HEK293 (cell line): Measurements from ENCODE around the gene DNAI7.
A peak's percentile ranks its signal among the peaks of the same experiment; 100 is the strongest.

ENCODE experiments used
- AEBP2 ChIP-seq: fragments of 450-650 bp; formaldehyde crosslinking; IDR thresholded peaks from 2 replicates; pipeline ENCODE4 v1.5.1; 2016; ENCODE audit warnings: missing biosample characterization, missing genetic modification characterization, borderline replicate concordance
- ATF2 ChIP-seq: fragments of 450-650 bp; formaldehyde crosslinking; IDR thresholded peaks from 2 replicates; pipeline ENCODE4 v1.5.1; 2016; ENCODE audit warnings: missing biosample characterization, missing genetic modification characterization, low read depth
- BCL6B ChIP-seq: fragments of 450-650 bp; formaldehyde crosslinking; IDR thresholded peaks from 2 replicates; pipeline ENCODE4 v1.5.1; 2017; ENCODE audit warnings: missing biosample characterization, missing genetic modification characterization
- GLIS2 ChIP-seq: fragments of 450-650 bp; formaldehyde crosslinking; IDR thresholded peaks from 2 replicates; pipeline ENCODE4 v1.5.1; 2016; ENCODE audit warnings: missing biosample characterization, missing genetic modification characterization
- HOXC10 ChIP-seq: sonication (generic); formaldehyde crosslinking; IDR thresholded peaks from 2 replicates; pipeline ENCODE4 v1.8.1; 2023; ENCODE audit warnings: mild to moderate bottlenecking, missing genetic modification reagents
- IKZF3 ChIP-seq: fragments of 450-650 bp; IDR thresholded peaks from 2 replicates; pipeline ENCODE4 v1.5.0; 2018; ENCODE audit warnings: missing biosample characterization, mild to moderate bottlenecking, missing genetic modification characterization, moderate library complexity
- INSM2 ChIP-seq: fragments of 450-650 bp; formaldehyde crosslinking; IDR thresholded peaks from 2 replicates; pipeline ENCODE4 v1.5.1; 2016; ENCODE audit warnings: missing biosample characterization, missing genetic modification characterization
- SALL2 ChIP-seq: fragments of 450-650 bp; formaldehyde crosslinking; IDR thresholded peaks from 2 replicates; pipeline ENCODE4 v1.5.0; 2017; ENCODE audit warnings: missing biosample characterization, mild to moderate bottlenecking, missing genetic modification characterization, borderline replicate concordance
- SP7 ChIP-seq: fragments of 450-650 bp; formaldehyde crosslinking; IDR thresholded peaks from 2 replicates; pipeline ENCODE4 v1.5.1; 2016; ENCODE audit warnings: missing biosample characterization, missing genetic modification characterization
- ZBTB17 ChIP-seq: fragments of 450-650 bp; formaldehyde crosslinking; IDR thresholded peaks from 2 replicates; pipeline ENCODE4 v1.5.1; 2016; ENCODE audit warnings: missing biosample characterization, missing genetic modification characterization
- ZBTB26 ChIP-seq: fragments of 450-650 bp; formaldehyde crosslinking; optimal IDR thresholded peaks from 2 replicates; pipeline ENCODE3; 2016; ENCODE audit warnings: missing biosample characterization, mild to moderate bottlenecking, missing genetic modification characterization
- ZBTB48 ChIP-seq: fragments of 450-650 bp; formaldehyde crosslinking; IDR thresholded peaks from 2 replicates; pipeline ENCODE4 v1.5.1; 2016; ENCODE audit warnings: missing biosample characterization, missing genetic modification characterization
- ZEB2 ChIP-seq: fragments of 450-650 bp; formaldehyde crosslinking; IDR thresholded peaks from 2 replicates; pipeline ENCODE4 v1.5.1; 2016; ENCODE audit warnings: missing biosample characterization, missing genetic modification characterization
- ZNF132 ChIP-seq: fragments of 450-650 bp; formaldehyde crosslinking; IDR thresholded peaks from 2 replicates; pipeline ENCODE4 v1.5.1; 2017; ENCODE audit warnings: missing biosample characterization, missing genetic modification characterization, borderline replicate concordance
- ZNF138 ChIP-seq: fragments of 450-650 bp; formaldehyde crosslinking; IDR thresholded peaks from 2 replicates; pipeline ENCODE4 v1.5.1; 2016; ENCODE audit warnings: missing biosample characterization, missing genetic modification characterization, borderline replicate concordance
- ZNF148 ChIP-seq: fragments of 450-650 bp; formaldehyde crosslinking; IDR thresholded peaks from 2 replicates; pipeline ENCODE4 v1.5.0; 2017; ENCODE audit warnings: missing biosample characterization, missing genetic modification characterization, borderline replicate concordance
- ZNF223 ChIP-seq: fragments of 450-650 bp; formaldehyde crosslinking; IDR thresholded peaks from 2 replicates; pipeline ENCODE4 v1.5.1; 2016; ENCODE audit warnings: missing biosample characterization, missing genetic modification characterization
- ZNF513 ChIP-seq: fragments of 450-650 bp; IDR thresholded peaks from 2 replicates; pipeline ENCODE4 v1.5.1; 2018; ENCODE audit warnings: missing biosample characterization, missing genetic modification characterization
- ZNF529 ChIP-seq: fragments of 450-650 bp; formaldehyde crosslinking; IDR thresholded peaks from 2 replicates; pipeline ENCODE4 v1.5.1; 2017; ENCODE audit warnings: missing genetic modification characterization, missing biosample characterization; ENCODE audit not compliant: insufficient replicate concordance
- ZNF555 ChIP-seq: fragments of 450-650 bp; formaldehyde crosslinking; conservative IDR thresholded peaks from 2 replicates; pipeline ENCODE4 v1.5.1; 2017; ENCODE audit warnings: missing biosample characterization, mild to moderate bottlenecking, missing genetic modification characterization, inconsistent platforms
- ZNF639 ChIP-seq: fragments of 450-650 bp; formaldehyde crosslinking; IDR thresholded peaks from 2 replicates; pipeline ENCODE4 v1.5.1; 2016; ENCODE audit warnings: missing biosample characterization, missing genetic modification characterization
- ZNF660 ChIP-seq: fragments of 450-650 bp; IDR thresholded peaks from 2 replicates; pipeline ENCODE4 v1.5.1; 2018; ENCODE audit warnings: missing biosample characterization, mild to moderate bottlenecking, missing genetic modification characterization
- ZNF701 ChIP-seq: fragments of 450-650 bp; formaldehyde crosslinking; IDR thresholded peaks from 2 replicates; pipeline ENCODE4 v1.5.1; 2016; ENCODE audit warnings: missing biosample characterization, missing genetic modification characterization
- ZNF76 ChIP-seq: fragments of 450-650 bp; formaldehyde crosslinking; IDR thresholded peaks from 2 replicates; pipeline ENCODE4; 2016; ENCODE audit warnings: low read depth, missing biosample characterization, missing genetic modification characterization, borderline replicate concordance
- ZNF776 ChIP-seq: fragments of 450-650 bp; formaldehyde crosslinking; IDR thresholded peaks from 2 replicates; pipeline ENCODE4 v1.5.0; 2017; ENCODE audit warnings: missing biosample characterization, missing genetic modification characterization, borderline replicate concordance
- ZSCAN4 ChIP-seq: fragments of 450-650 bp; formaldehyde crosslinking; IDR thresholded peaks from 2 replicates; pipeline ENCODE4 v1.5.1; 2017; ENCODE audit warnings: missing biosample characterization, missing genetic modification characterization

DNAI7 gene

GRCh38 chr12:25151476-25151875, 43.5 kb downstream of the DNAI7 start (continued):
- TF ChIP-seq ZNF701 (tag by site-specific recombination): no peak
- no peak for TF ChIP-seq ZBTB26 (tag by site-specific recombination)
- no peak for TF ChIP-seq ZNF76 (tag by site-specific recombination)
- TF ChIP-seq ZBTB48 (tag by site-specific recombination): no peak
- TF ChIP-seq ZNF555: no peak
- no peak for TF ChIP-seq BCL6B (tag by site-specific recombination)
- TF ChIP-seq AEBP2 (tag by site-specific recombination): no peak
- no peak for TF ChIP-seq SALL2 (tag by site-specific recombination)
- TF ChIP-seq ZNF148: no peak
- peak; percentile 68; the same call in 1 of the 2 replicates for TF ChIP-seq ATF2 (tag by site-specific recombination)
- TF ChIP-seq ZNF223 (tag by site-specific recombination): no peak
- TF ChIP-seq ZNF776 (tag by site-specific recombination): no peak
- peak; percentile 34; the same call in 1 of the 2 replicates for TF ChIP-seq ZNF660 (tag by site-specific recombination)
- TF ChIP-seq INSM2: no peak
- no peak for TF ChIP-seq ZEB2 (tag by site-specific recombination)
- TF ChIP-seq ZNF138 (tag by site-specific recombination): no peak
- no peak for TF ChIP-seq HOXC10 (CRISPR knock-in tag)
- TF ChIP-seq ZNF132 (tag by site-specific recombination): no peak
- no peak for TF ChIP-seq GLIS2 (tag by site-specific recombination)
- no peak for TF ChIP-seq ZNF513 (tag by site-specific recombination)
- no peak for TF ChIP-seq IKZF3
- no peak for TF ChIP-seq ZNF529
- no peak for TF ChIP-seq ZSCAN4
- TF ChIP-seq ZBTB17: peak; percentile 71; the same call in 1 of the 2 replicates
- no peak for TF ChIP-seq ZNF639 (tag by site-specific recombination)
- no peak for TF ChIP-seq SP7
